ENCODE results near the gene MRPS6. TPM values are rescaled to one million over a fixed set of nuclear protein-coding genes. Genes with fewer than 3 reads are reported as not detected.

Gene MRPS6
- total RNA-seq, 4 donors from 2014 or later: 25.4 to 28.0 (median 26.1) TPM

- TF ChIP-seq CTCF (IDR thresholded peaks at IDR 0.05): no peak
- ATAC-seq (ENCODE audit: low FRiP score) (no peak), DNase-seq (ENCODE audit: low spot score) (no peak)
These were observed 81.5 kb downstream of the MRPS6 start for GRCh38 chr21:34154878-34155277.

- TF ChIP-seq CTCF (IDR thresholded peaks at IDR 0.05): no peak
- ATAC-seq (ENCODE audit: low FRiP score): no peak
- DNase-seq (ENCODE audit: low spot score): no peak
These were observed 83.6 kb downstream of the MRPS6 start for GRCh38 chr21:34156957-34157356.

- ATAC-seq (ENCODE audit: low FRiP score) (no peak), DNase-seq (ENCODE audit: low spot score) (no peak)
- TF ChIP-seq CTCF (IDR thresholded peaks at IDR 0.05): no peak
These were observed 84.1 kb downstream of the MRPS6 start for GRCh38 chr21:34157521-34157920.

- no peak for TF ChIP-seq CTCF (IDR thresholded peaks at IDR 0.05)
- no peak for ATAC-seq (ENCODE audit: low FRiP score)
These were observed 85.8 kb downstream of the MRPS6 start for GRCh38 chr21:34158866-34159835.

GRCh38 chr21:34166468-34166867, 93.1 kb downstream of the MRPS6 start:
- ATAC-seq (ENCODE audit: low FRiP score): no peak
- no peak for DNase-seq (ENCODE audit: low spot score)
- no peak for TF ChIP-seq CTCF (IDR thresholded peaks at IDR 0.05)

More at GRCh38 chr21:34158866-34159835, 85.8 kb downstream of the MRPS6 start:
- DNase-seq (ENCODE audit: low spot score): no peak

GRCh38 chr21:34170886-34171285, 97.5 kb downstream of the MRPS6 start:
- TF ChIP-seq CTCF (IDR thresholded peaks at IDR 0.05): no peak
- DNase-seq (ENCODE audit: low spot score) (no peak), ATAC-seq (ENCODE audit: low FRiP score) (no peak)

GRCh38 chr21:34174470-34174869, 101.1 kb downstream of the MRPS6 start:
- ATAC-seq (ENCODE audit: low FRiP score): no peak
- TF ChIP-seq CTCF (IDR thresholded peaks at IDR 0.05): no peak
- DNase-seq (ENCODE audit: low spot score): no peak
